GM19099 (cell line): Measurements from ENCODE around the gene KRTAP10-12.

Source experiments
- POLR2A ChIP-seq: IDR thresholded peaks from 3 replicates; pipeline ENCODE4 v1.6.1; 2011; ENCODE audit warnings: low read depth; ENCODE audit not compliant: insufficient read length; ENCODE audit errors: extremely low read depth

Gene KRTAP10-12

DNA sequence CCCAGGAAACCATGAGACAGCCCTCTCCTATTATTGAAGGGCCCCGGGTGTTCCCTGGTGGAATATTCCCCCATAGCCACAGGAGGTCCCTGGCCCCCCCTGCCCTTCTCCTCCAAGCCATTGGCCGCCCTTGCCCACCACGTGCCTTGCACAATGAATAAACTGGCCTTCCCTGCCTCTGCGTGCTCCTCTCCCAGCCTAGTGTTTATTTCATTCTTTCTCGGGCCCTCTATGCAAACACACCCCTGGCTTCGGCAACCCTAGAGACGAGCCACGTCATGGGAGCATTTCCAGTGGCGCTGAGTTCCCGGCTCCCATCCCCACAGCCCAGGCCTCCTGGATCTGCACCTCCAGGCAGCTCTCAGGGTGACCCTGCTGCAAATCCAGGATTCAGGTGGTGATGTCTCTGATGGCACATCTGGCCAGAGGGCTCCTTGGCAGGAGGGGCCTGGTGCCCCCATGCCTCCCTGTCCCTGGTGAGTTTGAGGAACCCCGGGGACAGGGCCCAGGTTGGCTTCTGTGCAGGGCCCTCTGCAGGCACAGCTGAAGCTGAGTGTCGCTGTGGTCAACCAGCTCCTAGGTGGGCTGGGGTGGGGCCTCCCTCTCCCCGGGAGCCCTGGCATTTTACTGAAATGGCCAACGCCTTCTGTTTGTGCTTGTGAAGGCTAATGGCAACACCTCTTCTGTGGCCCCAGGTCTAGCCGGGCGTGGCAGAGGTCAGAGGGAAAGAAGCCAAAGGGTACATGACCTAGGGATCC, 6.2 kb downstream of the KRTAP10-12 start:
- no peak for TF ChIP-seq POLR2A

- TF ChIP-seq POLR2A: no peak
Observed at GRCh38 chr21:44703731-44704635, 7.0 kb downstream of the KRTAP10-12 start.

GRCh38 chr21:44704636-44705001, 7.6 kb downstream of the KRTAP10-12 start:
- no peak for TF ChIP-seq POLR2A

- TF ChIP-seq POLR2A: no peak
Observed at GRCh38 chr21:44706026-44706705, 9.2 kb downstream of the KRTAP10-12 start.

DNA sequence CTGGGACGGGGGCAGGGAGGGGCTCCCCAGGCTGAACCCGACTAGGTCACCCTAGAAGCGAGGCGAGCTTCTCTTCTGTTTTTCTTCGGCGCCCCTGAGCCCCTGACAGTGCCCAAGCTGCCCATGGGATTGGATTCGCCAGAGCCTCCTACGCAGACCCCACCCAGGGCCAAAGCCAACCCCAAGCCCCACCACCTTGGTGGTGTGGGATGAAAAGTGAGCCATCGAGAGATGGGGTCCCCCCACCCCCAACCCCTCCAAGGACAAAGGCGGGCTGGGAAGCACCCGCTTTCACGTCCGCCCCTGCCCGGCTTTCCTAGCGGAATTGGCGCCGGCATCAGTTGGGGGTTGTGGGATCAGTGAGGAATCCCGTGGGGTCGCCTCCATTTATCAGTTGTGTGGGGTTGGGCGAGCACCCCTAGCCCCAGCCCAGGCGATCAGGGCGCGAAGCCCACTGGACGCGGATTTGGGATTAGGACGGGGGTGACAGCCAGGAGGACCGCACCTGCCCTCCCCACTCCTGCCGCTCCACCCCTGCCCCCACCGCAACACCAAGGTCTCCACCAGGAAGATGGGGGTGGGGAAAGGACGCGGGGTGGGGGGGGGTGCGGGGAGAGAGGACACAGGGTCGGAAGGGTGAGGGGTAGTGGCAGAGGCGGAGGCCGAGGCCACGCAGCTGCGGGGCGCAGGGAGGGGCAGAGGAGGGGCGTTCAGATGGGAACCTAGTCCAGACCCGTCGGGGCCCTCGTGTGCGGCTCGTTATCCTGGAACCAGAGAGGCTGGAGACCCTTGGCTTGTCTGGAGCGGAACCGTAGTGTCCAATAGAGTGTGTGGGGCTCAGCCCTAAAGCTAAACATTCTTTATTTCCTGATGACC, 10.0 kb downstream of the KRTAP10-12 start:
- no peak for TF ChIP-seq POLR2A

- no peak for TF ChIP-seq POLR2A
Observed at GRCh38 chr21:44708213-44708865, 11.4 kb downstream of the KRTAP10-12 start.

- TF ChIP-seq POLR2A: no peak
Observed at GRCh38 chr21:44708866-44709425, 12.0 kb downstream of the KRTAP10-12 start.

GRCh38 chr21:44709426-44710293, 12.7 kb downstream of the KRTAP10-12 start:
- no peak for TF ChIP-seq POLR2A

GRCh38 chr21:44710294-44710665, 13.3 kb downstream of the KRTAP10-12 start:
- no peak for TF ChIP-seq POLR2A

- no peak for TF ChIP-seq POLR2A
Observed at GRCh38 chr21:44710756-44711326, 13.9 kb downstream of the KRTAP10-12 start.

GRCh38 chr21:44711327-44712202, 14.6 kb downstream of the KRTAP10-12 start, which contains the start of gene TSPEAR:
Gene TSPEAR (minus strand): TSS chr21:44711572. CDS start chr21:44711514, 58 bp downstream.
- TF ChIP-seq POLR2A: no peak
